Stimulated activated memory B cell treated with anti-CD40 and anti-IgM and Interleukin-4, amounts not matched to agents 10 μg/mL and 1 μg/mL and 100 μg/mL, for 72 hours (primary cell): ENCODE data around the gene GAPVD1.
A peak's percentile ranks its signal among the peaks of the same experiment; 100 is the strongest.
"Not testable (repeated sequence)": the region's sequence is repeated elsewhere in the genome, so short reads cannot be mapped to it uniquely, and the experiment has no call there.

Experiments
- ATAC-seq: fragments of 150-1000 bp; cut with Tn5 transposase; 2 replicates; pipeline ENCODE4 v1.10.0; 2021
- H3K27ac Mint-ChIP-seq: one replicate; pipeline ENCODE4 v1.8.0; 2022; ENCODE audit warnings: mild to moderate bottlenecking, mixed read lengths
- H3K27me3 Mint-ChIP-seq: one replicate; pipeline ENCODE4 v1.8.0; 2022; ENCODE audit warnings: mixed read lengths
- H3K36me3 Mint-ChIP-seq: one replicate; pipeline ENCODE4 v1.8.0; 2022; ENCODE audit warnings: mixed read lengths
- H3K4me1 Mint-ChIP-seq: one replicate; pipeline ENCODE4 v1.8.0; 2022; ENCODE audit warnings: mixed read lengths
- H3K4me3 Mint-ChIP-seq: one replicate; pipeline ENCODE4 v1.8.0; 2022; ENCODE audit warnings: mild to moderate bottlenecking, moderate library complexity, mixed read lengths
- H3K9me3 Mint-ChIP-seq: one replicate; pipeline ENCODE4 v1.8.0; 2022; ENCODE audit warnings: mixed read lengths

Gene GAPVD1

GRCh38 chr9:125396799-125397198 lies 135.2 kb downstream of the GAPVD1 start:
- Mint-ChIP-seq H3K4me1 (no peaks in the 10 kb centered on the region), H3K36me3 (no peaks in the 10 kb centered on the region), H3K27me3 (peaks cover 9% of the 10 kb centered on the region), H3K9me3 (peaks cover 2% of the 10 kb centered on the region), H3K27ac (no peak overlapping the region), H3K4me3 (no peak overlapping the region)
- ATAC-seq, result no peak

GRCh38 chr9:125397736-125398135 lies 136.1 kb downstream of the GAPVD1 start:
- peaks cover 2% of the 10 kb centered on the region for H3K9me3 Mint-ChIP-seq
- H3K4me3 Mint-ChIP-seq, result no peak overlapping the region
- H3K27ac Mint-ChIP-seq, result no peak overlapping the region
- H3K4me1 Mint-ChIP-seq, result no peaks in the 10 kb centered on the region
- no peaks in the 10 kb centered on the region for H3K36me3 Mint-ChIP-seq
- H3K27me3 Mint-ChIP-seq, result peaks cover 9% of the 10 kb centered on the region
- no peak for ATAC-seq

- no peaks in the 10 kb centered on the region for H3K36me3 Mint-ChIP-seq
- H3K27ac Mint-ChIP-seq, result no peak overlapping the region
- no peak for ATAC-seq
- no peaks in the 10 kb centered on the region for H3K4me1 Mint-ChIP-seq
- H3K27me3 Mint-ChIP-seq, result peaks cover 9% of the 10 kb centered on the region
- peaks cover 2% of the 10 kb centered on the region for H3K9me3 Mint-ChIP-seq
- H3K4me3 Mint-ChIP-seq, result no peak overlapping the region
These were observed 136.6 kb downstream of the GAPVD1 start for GRCh38 chr9:125398243-125398642.

GRCh38 chr9:125399165-125399564 lies 137.5 kb downstream of the GAPVD1 start:
- Mint-ChIP-seq H3K4me3 (no peak overlapping the region), H3K9me3 (peaks cover 2% of the 10 kb centered on the region)
- no peak for ATAC-seq

GRCh38 chr9:125399666-125400065 lies 138.0 kb downstream of the GAPVD1 start:
- peaks cover 8% of the 10 kb centered on the region for H3K27me3 Mint-ChIP-seq
- no peak overlapping the region for H3K27ac Mint-ChIP-seq
- ATAC-seq, result no peak
- no peak overlapping the region for H3K4me3 Mint-ChIP-seq
- H3K4me1 Mint-ChIP-seq, result no peaks in the 10 kb centered on the region
- peaks cover 2% of the 10 kb centered on the region for H3K9me3 Mint-ChIP-seq
- H3K36me3 Mint-ChIP-seq, result no peaks in the 10 kb centered on the region

More at GRCh38 chr9:125399165-125399564, 137.5 kb downstream of the GAPVD1 start:
- H3K27me3 Mint-ChIP-seq, result peaks cover 9% of the 10 kb centered on the region
- H3K36me3 Mint-ChIP-seq, result no peaks in the 10 kb centered on the region
- no peaks in the 10 kb centered on the region for H3K4me1 Mint-ChIP-seq
- no peak overlapping the region for H3K27ac Mint-ChIP-seq

GRCh38 chr9:125400232-125400631 lies 138.6 kb downstream of the GAPVD1 start:
- H3K36me3 Mint-ChIP-seq, H3K4me3 Mint-ChIP-seq, H3K4me1 Mint-ChIP-seq, H3K9me3 Mint-ChIP-seq, H3K27me3 Mint-ChIP-seq, ATAC-seq, H3K27ac Mint-ChIP-seq: not testable (repeated sequence)

- Mint-ChIP-seq H3K9me3 (no peaks in the 10 kb centered on the region), H3K36me3 (no peaks in the 10 kb centered on the region), H3K27me3 (peaks cover 7% of the 10 kb centered on the region), H3K27ac (no peak overlapping the region), H3K4me3 (no peak overlapping the region), H3K4me1 (no peaks in the 10 kb centered on the region)
- ATAC-seq, result no peak
These were observed 139.4 kb downstream of the GAPVD1 start for GRCh38 chr9:125400725-125401716.

GRCh38 chr9:125404733-125405132 lies 143.1 kb downstream of the GAPVD1 start:
- Mint-ChIP-seq H3K36me3 (no peaks in the 10 kb centered on the region), H3K9me3 (peaks cover 1% of the 10 kb centered on the region), H3K27ac (no peak overlapping the region), H3K27me3 (peaks cover 40% of the 10 kb centered on the region), H3K4me3 (no peak overlapping the region), H3K4me1 (peaks cover 19% of the 10 kb centered on the region)
- no peak for ATAC-seq

GRCh38 chr9:125405938-125406809 lies 144.5 kb downstream of the GAPVD1 start:
- ATAC-seq, result no peak
- Mint-ChIP-seq H3K4me3 (no peak overlapping the region), H3K4me1 (peaks cover 25% of the 10 kb centered on the region), H3K27me3 (peaks cover 48% of the 10 kb centered on the region), H3K36me3 (no peaks in the 10 kb centered on the region), H3K9me3 (peaks cover 5% of the 10 kb centered on the region), H3K27ac (no peak overlapping the region)

GRCh38 chr9:125406810-125407087 lies 145.1 kb downstream of the GAPVD1 start:
- no peak for ATAC-seq
- Mint-ChIP-seq H3K9me3 (peaks cover 5% of the 10 kb centered on the region), H3K4me1 (peaks cover 25% of the 10 kb centered on the region), H3K27ac (no peak overlapping the region), H3K4me3 (no peak overlapping the region), H3K36me3 (no peaks in the 10 kb centered on the region), H3K27me3 (peaks cover 48% of the 10 kb centered on the region)

- H3K27me3 Mint-ChIP-seq, result peaks cover 48% of the 10 kb centered on the region
- H3K4me1 Mint-ChIP-seq, result peaks cover 25% of the 10 kb centered on the region
- peak; percentile 29 for ATAC-seq
- peak overlapping the region; percentile 81 for H3K4me3 Mint-ChIP-seq
- no peaks in the 10 kb centered on the region for H3K36me3 Mint-ChIP-seq
- H3K9me3 Mint-ChIP-seq, result peaks cover 5% of the 10 kb centered on the region
- peak overlapping the region; percentile 45 for H3K27ac Mint-ChIP-seq
These were observed 145.9 kb downstream of the GAPVD1 start for GRCh38 chr9:125407432-125407973.

GRCh38 chr9:125407974-125408900 lies 146.6 kb downstream of the GAPVD1 start:
- peaks cover 48% of the 10 kb centered on the region for H3K27me3 Mint-ChIP-seq
- no peaks in the 10 kb centered on the region for H3K36me3 Mint-ChIP-seq
- H3K9me3 Mint-ChIP-seq, result peaks cover 5% of the 10 kb centered on the region
- ATAC-seq, result peak; percentile 80
- peaks cover 25% of the 10 kb centered on the region for H3K4me1 Mint-ChIP-seq
- peak overlapping the region; percentile 23 for H3K27ac Mint-ChIP-seq
- H3K4me3 Mint-ChIP-seq, result peak overlapping the region; percentile 81

GRCh38 chr9:125409217-125409636 lies 147.6 kb downstream of the GAPVD1 start:
- peaks cover 48% of the 10 kb centered on the region for H3K27me3 Mint-ChIP-seq
- H3K9me3 Mint-ChIP-seq, result peaks cover 5% of the 10 kb centered on the region
- ATAC-seq, result no peak
- no peaks in the 10 kb centered on the region for H3K36me3 Mint-ChIP-seq
- peaks cover 25% of the 10 kb centered on the region for H3K4me1 Mint-ChIP-seq
- H3K27ac Mint-ChIP-seq, result peak overlapping the region; percentile 23
- H3K4me3 Mint-ChIP-seq, result peak overlapping the region; percentile 81
